HG03521 (cell line): ENCODE results near the gene CARD8.
A peak's percentile ranks its signal among the peaks of the same experiment; 100 is the strongest.

Experiments used
- ATAC-seq: cut with Tn5 transposase; IDR thresholded peaks from one replicate; pipeline ENCODE4 v1.9.1; 2021; ENCODE audit warnings: mild to moderate bottlenecking, moderate library complexity; ENCODE audit not compliant: unreplicated experiment

Gene CARD8

DNA sequence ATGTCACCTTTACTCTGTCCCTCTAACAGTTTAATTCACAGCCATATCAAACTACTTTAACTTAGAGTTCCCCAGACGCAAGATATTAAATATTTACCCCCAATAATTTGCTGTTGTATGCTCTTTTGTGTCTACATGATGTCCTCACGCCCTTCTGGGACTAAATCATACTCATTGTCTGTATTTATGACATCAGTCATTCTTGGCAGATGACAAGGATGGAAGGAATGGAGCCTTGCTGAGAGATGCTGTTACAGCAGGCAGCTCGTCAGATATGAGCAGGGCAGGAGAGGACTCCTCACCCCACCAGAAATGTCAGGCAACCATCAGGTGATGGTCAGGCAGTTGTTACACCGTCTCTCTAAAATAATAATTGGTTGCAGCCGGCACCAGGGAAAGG is 41.8 kb downstream of the CARD8 start:
- no peak for ATAC-seq

DNA sequence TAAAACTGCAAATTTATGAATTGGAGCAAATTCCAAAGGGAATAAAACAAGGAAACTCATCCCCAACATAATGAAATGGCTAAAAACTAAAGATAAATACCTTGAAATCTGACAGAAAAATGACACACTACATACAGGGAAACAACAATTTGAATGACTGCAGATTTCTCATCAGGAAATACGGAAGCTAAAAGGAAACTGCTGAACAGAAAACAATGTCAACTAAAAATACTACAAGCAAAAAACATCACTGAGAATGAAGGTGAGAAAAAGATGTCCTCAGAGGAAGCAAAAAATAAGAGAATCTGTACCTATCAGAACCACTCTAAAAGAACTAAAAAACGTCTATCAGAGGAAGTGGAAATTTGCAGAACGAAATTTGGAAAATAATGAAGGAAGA is 45.7 kb downstream of the CARD8 start:
- ATAC-seq: no peak

DNA sequence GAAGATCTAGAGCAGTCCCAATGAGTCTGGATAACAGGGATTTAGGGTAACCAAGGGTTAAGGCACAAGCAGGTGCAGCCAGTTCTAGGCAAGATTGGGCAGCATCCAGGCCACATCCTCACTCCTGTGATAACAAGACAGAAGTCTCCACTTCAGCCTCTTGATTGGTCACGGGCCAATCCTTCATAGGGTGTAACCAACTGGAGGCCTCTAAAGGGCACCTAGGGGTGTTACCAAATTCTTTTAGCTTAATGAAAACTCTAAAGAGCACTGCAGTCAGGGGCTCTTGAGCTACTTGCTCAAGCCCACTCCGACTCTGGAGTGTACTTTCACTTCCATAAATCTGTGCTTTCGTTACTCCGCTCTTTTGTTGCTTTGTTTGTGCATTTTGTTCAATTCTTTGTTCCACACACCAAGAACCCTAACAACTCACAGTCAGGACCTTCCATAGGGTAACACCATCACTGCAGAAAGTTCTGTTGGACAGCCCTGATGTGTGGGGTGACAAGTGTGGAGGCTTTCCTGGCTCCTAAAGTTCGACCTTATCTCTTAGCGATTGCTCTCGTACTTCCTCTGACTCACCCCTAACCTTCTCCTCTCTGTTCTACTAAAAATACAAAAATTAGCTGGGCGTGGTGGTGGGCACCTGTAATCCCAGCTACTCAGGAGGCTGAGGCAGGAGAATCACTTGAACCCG is 49.2 kb downstream of the CARD8 start:
- no peak for ATAC-seq

DNA sequence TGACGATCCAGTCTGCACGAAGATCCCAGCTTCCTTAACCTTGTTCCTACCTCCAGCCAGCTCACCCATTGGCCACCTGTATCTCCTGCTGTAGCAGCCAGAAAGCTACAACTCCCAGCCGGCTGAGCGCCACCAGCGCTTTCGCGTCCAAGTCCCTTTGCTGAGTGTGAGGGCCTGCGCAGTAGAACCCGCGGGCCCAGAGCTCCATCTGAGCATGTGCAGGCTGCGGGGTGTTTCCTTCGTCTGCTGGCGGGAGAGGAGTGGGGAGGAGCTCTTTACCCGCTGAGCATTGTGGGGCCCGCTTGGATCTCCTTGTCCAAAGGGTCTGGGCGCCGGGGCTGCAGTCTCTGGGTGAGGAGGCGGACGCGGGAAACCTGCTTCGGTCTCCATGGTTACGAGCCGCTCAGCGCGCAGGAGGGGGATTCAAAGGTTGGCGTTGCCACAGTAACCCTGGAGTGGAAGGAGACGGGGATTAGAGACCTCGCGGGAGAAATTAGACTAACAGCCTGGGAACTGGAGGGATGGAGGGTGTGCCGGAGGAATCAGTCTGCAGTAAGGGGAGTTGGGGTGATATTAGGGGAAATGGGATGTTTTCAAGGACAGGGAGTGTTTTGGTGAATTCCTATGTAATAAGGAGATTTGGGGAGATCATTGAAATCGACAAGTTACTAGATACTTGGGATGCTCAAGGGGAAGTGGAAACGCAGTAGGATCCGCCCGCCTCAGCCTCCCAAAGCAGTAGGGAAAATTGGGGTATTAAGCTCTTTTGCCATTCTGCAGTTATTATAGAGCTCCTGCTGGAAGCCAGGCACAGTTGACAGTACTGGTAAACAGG is 51.7 kb downstream of the CARD8 start:
- peak; percentile 94 for ATAC-seq

DNA sequence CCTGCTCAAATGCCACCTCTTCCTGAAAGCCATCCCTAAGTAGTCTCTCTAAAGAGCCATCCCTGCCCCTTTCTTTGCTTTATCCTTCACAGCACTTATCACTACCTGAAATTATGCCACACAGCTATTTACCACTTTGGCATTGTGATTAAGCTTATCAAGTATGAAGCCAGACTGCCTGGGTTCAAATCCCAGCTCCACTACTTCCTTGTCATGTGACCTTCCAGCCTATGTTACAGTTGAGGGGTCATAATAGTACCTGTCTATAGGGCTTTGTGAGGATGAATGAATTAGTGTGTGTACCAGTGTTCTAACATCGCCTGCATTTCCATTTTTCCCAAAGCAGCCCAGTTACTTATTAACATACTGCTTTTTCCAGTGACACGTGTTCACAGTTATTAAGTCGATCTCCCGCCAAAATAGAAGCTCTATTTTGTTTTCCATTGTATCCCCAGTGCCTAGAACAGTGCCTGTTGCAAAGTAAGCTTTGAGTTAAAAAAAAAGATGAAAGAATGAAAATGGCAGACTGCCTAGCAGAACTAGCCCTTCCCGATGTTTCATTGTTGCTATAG is 52.4 kb downstream of the CARD8 start:
- ATAC-seq: no peak

DNA sequence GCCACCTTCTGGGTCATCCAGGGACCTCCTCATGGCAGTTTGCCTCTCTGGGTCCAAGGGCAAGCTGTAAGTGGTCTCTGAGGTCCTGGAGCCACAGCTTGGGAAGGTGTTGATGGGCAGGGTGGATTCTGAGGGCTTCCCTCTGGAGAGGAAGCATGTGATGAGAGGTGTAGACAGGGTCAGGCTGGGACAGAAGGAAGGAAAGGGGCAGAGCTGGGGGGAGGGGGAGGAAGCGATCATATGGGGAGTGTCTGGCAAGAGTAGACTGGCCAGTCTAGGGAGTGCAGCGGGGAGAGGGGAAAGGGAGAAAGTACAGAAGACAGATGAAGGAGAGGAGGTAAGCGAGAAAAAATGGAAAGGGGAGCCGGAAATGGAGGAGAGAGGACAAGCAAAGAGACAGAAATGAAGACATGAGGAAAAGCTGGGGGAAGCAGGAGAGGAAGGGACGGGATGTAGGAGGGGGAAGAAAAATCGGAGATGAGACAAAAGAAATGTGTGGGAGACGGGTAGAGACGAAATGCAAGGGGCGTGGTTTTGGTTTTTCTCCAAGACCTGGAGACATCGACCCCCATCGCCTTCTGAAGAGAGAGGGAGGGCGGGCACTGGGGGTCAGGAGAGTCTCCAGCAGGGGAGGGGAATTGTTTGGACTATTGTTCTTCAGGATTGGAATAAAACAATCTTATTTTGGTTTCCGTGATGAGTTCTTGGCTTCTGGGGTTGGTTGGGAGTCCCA is 58.6 kb downstream of the CARD8 start:
- ATAC-seq: no peak

DNA sequence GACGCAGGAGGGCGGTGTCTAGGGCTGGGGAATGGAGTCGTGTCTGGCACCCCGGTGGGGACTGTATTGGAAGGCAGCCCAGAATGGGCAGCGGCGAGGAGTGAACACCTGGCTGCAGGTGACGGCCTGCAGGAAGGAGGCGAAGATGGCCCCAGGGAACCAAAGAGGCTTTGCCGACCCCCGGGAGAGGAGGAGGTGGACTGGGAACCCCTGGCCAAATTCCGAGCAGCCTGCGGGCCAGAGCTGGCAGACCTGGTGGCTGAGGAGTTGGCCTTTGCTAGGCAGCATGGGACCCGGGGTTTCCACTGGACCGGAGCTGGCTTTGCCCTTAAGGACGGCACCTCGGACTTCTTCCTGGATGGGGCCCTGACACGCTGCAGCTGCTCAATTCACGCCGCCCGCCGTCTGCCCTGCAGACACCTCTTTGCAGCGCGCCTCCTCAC is 59.4 kb downstream of the CARD8 start:
- no peak for ATAC-seq

DNA sequence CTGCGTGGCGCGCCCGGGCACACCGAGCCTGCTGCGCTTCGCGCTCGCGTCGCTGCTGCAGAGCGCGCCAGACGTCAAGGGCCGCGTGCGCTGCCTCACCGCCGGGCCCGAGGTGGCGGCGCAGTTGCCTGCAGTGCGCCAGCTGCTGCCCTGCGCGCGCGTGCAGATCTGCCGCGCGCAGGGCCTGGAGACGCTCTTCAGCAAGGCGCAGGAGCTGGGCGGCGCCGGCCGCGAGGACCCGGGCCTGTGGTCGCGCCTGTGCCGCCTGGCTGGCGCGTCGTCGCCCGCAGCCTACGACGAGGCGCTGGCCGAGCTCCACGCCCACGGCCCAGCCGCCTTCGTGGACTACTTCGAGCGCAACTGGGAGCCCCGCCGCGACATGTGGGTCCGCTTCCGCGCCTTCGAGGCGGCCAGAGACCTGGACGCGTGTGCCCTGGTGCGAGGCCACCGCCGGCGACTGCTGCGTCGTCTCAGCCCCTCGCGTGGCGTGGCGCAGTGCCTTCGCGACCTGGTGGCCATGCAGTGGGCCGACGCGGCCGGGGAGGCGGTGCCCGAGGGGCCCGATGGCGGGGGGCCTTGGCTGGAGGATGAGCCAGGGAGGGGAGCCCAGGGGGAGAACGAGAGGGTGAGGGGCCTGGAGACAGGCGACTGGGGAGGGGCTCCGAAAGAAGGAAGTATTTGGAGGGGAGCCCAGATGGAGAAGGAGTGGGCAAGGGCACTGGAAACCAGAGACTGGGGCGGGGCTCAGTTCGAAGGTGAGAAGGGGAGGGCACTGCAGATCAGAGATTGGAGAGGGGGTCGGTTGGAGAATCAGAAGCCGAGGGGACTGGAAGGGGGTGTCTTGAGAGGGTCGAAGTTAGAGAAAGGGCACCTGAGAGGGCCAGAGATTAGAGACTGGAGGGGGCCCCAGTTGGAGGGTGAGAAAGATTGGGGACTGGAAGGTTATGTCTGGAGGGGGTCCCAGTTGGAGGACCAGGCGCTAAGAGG is 60.6 kb downstream of the CARD8 start:
- no peak for ATAC-seq

DNA sequence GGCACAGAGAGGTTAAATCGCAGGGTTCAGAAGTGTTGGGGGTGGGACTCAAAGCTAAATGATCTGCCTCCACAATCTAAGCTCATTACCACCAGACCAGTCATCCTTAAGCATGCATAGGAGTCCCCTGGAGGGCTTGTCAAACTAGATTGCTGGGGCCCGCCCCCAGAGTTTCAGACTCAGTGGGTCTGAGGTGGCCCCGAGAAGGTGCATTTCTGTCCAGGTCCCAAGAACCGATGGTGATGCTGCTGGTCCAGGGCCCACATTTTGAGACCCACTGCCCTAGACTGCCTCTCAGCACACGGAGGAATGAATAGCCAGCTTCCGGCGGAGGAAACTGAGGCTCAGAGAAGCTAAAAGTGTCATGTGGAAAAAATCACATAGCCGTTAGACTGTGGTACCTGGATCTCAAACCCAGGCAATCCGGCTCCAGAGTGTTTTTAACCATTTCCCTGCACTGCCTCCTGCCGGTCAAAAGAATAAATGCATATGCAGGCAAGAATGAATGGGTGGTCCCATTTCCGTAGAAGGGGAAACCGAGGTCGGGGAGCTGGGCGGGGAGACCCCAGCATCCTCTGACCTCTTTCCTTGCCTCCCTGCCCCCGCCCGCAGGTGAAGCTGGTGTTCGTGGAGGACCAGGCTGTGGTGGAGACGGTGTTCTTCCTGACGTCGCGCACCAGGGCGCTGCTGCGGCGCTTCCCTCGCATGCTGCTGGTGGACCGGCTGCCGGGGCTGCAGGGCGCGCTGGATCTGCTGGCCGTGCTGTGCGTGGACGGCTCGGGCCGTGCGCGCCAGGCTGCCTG is 61.5 kb downstream of the CARD8 start:
- ATAC-seq: no peak

DNA sequence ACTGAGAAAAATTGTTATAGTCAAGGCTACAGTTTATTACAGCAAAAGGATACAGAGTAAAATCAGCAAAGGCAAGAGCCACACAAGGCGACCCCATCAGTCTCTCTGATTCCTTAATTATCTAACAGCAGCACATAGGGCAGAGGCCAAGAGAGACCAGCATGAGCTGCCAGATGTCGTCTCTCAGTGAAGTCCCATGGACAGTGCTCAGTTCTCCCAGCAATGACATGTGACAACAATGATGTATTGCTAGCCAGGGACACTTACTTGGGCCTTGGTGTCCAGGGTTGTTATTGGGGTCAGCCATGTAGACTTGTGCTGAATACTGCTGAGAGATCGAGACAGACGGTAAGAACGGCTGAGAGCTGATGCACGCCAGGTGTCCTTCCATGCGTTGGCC is 63.0 kb downstream of the CARD8 start:
- ATAC-seq: no peak

DNA sequence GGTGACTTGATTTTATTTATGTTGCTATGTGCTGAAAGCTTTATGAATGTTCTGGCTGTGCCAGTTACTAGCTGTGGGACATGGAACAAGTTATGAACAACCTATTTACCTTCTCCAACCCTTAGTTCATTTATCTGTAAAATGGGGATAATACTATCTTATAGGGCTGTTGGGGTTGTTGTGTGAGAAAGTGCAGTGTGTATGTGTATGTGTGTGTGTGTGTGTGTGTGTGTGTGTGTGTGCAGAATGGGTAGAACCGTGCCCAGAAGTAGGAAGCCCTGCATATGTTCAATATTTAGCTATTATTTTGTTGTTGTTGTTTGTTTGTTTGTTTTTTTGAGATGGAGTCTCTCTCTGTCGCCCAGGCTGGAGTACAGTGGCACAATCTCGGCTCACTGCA is 64.8 kb downstream of the CARD8 start:
- no peak for ATAC-seq

DNA sequence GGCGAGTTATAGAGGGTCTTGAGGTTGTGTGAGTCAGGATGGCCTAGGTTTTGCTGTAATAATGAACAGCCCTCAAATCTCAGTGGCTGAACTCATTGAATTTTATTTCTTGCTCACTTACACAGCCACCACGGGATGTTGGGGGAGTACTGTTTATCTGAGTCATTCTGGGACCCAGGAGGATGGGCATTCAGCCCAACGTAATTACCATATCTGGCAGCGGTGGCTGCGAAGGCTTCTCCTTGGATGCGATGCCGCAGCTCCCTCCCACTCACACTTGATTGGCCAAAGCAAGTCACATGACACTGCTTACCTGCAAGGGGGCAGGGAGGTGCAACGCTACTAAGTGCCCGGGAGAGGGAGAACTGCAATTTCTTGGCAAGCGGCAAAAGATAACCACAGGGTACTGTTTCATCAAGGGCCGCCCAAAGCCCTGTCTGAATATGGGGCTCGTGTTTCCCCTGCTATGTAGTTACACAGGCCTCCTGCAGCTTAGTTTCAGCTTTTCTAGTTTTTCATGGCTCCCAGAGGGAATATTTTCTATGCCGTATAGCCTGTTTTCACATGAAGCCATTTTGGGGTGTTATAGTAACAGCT is 65.3 kb downstream of the CARD8 start:
- ATAC-seq: no peak

DNA sequence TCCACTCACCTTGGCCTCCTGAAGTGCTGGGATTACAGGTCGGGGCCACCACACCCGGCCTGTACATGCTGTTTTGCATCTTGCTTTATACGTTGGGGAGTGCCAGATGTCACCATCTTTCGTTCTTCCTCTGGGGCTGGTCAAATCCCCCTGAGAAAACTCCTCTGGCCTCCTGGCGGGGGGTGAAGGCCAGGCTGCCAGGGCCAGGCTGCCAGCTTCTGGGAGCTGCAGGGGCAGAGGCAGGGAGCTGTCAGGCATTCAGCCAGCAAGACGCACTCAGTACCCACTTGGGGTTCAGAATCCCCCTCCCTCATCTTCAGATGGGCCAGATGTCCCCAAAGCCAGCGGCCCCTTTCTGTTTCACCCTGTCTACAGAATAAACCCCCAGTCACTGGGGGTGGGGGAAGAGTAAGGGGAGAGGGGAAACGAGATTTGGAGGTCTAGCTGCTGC is 69.1 kb downstream of the CARD8 start:
- ATAC-seq: no peak

DNA sequence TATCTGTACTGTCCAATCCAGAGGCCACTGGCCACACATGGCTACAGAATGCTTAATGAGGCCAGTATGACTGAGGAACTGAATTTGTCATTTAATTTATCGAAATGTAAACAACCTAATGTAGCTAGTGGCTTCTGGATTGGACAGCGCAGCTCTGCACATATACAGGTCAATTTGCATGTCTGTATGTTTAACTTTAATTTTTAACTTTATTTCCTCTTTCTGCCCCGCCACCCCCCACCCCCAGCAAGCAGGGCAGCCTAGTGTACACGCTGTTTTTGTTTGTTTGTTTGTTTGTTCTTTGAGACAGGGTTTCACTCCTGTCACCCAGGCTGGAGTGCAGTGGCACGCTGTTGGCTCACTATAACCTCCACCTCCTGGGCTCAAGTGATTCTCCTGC is 69.7 kb downstream of the CARD8 start:
- ATAC-seq: no peak

DNA sequence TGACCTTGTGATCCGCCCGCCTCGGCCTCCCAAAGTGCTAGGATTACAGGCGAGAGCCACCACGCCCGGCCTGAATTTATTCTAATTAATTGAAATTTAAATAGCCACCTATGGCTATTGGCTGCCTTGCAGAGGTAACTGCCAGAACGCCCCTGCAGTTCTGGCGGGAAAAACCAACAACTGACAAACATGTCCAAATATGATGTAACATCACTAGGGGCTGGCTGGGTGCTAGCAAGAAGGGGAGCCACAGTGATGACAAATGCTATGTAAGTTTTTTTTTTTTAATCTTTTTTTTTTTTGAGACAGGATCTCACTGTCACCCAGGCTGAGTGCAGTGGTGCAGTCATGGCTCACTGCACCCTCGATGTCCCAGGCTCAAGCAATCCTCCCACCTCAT is 72.4 kb downstream of the CARD8 start:
- no peak for ATAC-seq

DNA sequence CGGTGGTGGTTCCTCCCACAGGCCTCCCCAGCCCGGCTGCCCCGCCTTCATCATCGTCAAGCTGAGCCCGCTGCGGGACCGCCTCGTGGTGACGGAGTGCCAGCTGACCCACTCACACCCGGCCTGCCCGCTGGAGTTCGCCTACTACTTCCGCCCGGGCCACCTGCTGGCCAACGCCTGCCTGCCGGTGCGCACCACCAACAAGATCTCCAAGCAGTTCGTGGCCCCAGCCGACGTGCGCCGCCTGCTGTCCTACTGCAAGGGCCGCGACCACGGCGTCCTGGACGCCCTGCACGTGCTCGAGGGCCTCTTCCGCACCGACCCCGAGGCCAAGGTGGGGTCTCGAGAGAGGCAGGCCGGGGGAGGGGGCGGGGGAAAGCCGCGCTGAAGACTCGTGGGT is 73.3 kb downstream of the CARD8 start:
- no peak for ATAC-seq

DNA sequence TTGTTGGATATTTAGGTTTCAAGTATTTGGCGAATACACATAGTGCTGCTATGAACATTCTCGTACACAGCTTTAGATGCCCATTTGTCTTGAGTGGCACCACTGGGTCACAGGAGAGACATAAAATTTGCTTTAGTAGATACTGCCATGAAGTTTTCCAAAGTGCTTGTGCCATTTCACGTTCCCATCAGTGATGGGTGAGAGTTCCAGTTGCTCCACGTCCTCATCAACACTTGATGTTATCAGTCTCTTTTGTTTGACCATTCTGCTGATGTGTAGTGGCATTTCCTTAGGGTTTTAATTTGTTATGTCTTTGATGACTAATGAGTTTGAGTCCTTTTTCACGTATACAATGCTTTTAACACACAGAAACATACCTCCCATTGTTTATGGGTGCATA is 74.2 kb downstream of the CARD8 start:
- ATAC-seq: no peak

DNA sequence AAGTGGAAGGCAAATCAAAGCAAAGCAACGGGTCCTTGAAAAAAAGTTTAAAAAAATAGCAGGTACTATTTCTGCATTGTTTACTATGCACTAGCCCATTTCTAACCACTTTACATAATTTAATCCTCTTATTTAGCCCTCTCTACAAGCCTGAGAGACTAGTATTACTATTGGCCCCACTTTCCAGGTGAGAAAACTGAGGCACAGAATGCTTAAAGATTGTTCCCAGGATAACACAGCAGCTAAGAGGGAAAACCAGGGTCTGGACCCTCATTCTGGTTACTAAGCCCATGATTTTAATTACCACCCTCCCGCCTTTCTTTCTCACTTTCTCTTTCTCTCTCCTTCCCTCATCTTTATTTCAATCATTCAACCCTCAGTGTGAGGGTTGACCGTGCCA is 79.5 kb downstream of the CARD8 start:
- ATAC-seq: no peak

DNA sequence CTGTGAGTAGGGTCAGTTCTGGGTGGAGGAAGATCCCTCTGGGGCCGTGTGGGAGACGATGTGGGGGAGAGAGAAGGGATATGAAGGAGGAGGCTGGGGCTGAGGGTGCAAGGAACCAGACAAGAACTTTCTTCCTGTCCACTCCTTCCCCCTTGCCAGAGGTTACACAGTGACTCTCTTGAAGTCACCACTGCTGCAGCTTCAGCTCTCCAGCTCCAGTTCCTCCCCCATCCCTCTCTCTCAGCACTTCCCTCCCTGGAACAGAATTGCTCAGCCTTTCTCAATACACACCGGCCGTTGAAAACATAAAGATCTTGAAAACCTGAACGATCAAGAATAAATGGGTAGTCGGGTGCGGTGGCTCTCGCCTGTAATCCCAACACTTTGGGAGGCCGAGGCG is 80.1 kb downstream of the CARD8 start:
- ATAC-seq: no peak
